Measurements from ENCODE around the gene PPP2R5A. TPM values are rescaled to one million over a fixed set of nuclear protein-coding genes. Genes with fewer than 3 reads are reported as not detected.

Gene PPP2R5A
- 10.1 to 11.6 TPM (median 10.7 TPM) in 3 replicates for total RNA-seq

DNA sequence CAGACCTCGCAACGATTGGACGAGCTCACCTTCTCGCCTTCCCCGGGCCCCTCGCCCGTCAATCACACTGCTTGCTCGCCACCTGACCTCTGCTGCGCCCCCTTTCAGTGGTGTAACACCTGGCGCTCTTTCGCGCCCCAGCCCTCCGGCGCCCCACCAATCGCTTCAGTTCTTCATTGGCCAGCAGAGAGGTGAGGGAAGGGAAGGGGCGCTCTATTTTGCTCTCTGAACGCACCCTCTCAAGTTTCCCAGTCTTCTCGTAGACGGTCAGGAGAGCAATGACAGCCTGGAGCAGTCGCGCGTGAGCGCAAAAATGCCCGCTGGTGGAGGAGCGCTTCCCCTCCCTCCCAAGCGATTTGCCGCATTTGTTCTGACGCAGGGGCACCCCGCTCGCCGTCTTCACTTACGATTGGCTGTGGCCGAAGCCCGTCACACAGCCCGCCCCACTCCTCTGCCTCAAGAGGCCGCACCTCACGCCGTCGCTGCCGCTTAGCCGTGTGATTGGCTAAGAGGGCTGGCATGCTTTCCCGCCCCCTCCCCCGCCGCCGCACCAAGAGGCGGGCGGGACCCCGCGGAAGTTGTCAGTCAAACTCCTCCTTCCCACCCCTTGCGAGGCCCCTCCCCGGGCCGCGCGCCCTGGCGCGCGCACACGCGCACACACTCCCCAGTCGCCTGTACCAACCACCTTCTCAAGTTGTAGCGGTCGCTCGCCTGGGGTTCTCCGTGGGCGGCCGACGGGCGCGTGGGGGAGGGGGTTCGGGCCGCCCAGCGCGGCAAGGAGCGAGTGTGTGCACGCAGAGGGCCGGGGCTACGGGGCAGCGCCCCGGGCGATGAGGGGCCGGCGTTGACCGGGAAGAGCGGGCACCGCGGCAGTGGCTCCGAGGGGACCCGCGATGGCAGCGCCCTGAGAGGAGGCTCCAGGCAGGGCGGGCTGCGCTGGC lies at the start of gene PPP2R5A:
Gene PPP2R5A (plus strand): TSS at position 667 of the 941 bp plus-strand sequence. CDS start 701 bp downstream, outside the sequence.
- TF ChIP-seq, protein P1, sequence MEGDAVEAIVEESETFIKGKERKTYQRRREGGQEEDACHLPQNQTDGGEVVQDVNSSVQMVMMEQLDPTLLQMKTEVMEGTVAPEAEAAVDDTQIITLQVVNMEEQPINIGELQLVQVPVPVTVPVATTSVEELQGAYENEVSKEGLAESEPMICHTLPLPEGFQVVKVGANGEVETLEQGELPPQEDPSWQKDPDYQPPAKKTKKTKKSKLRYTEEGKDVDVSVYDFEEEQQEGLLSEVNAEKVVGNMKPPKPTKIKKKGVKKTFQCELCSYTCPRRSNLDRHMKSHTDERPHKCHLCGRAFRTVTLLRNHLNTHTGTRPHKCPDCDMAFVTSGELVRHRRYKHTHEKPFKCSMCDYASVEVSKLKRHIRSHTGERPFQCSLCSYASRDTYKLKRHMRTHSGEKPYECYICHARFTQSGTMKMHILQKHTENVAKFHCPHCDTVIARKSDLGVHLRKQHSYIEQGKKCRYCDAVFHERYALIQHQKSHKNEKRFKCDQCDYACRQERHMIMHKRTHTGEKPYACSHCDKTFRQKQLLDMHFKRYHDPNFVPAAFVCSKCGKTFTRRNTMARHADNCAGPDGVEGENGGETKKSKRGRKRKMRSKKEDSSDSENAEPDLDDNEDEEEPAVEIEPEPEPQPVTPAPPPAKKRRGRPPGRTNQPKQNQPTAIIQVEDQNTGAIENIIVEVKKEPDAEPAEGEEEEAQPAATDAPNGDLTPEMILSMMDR (IDR thresholded peaks at IDR 0.05; ENCODE audit: unreplicated experiment): no peak
- Mint-ChIP-seq H3K4me3 (peak within 1 kb of the TSS; percentile 88), H3K9me3 (no peaks in the 10 kb centered on the region), H3K36me3 (no peaks in the 10 kb centered on the region), H3K27me3 (ENCODE audit: low read depth) (no peaks in the 10 kb centered on the region), H3K27ac (peak within 1 kb of the TSS; percentile 100), H3K4me1 (peaks cover 18% of the 10 kb centered on the region)
- DNase-seq (ENCODE audit: low spot score in 2 of 2, unreplicated experiment in 2 of 2): peak; percentile 95 to 96

DNA sequence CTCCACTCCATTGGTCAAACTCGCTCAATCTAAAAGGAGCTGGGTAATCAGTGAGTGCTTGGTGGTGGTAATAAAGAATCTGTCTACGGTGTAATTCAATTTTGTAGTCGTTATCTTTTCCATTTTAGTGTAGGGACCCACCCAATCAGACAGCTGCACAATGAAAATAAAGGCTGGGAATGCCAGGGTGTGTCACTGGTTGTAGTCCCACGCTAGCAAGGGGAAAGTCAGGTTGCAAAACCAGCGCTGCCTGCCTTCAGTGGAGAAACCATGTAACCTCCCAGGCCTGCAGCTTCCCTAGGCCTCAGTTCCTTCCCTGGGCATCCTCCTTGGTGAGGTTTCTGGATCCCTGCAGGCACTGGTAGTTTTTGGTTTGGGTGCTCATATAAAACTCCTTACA lies 49.4 kb upstream of the PPP2R5A start:
- H3K36me3 Mint-ChIP-seq: no peaks in the 10 kb centered on the region

DNA sequence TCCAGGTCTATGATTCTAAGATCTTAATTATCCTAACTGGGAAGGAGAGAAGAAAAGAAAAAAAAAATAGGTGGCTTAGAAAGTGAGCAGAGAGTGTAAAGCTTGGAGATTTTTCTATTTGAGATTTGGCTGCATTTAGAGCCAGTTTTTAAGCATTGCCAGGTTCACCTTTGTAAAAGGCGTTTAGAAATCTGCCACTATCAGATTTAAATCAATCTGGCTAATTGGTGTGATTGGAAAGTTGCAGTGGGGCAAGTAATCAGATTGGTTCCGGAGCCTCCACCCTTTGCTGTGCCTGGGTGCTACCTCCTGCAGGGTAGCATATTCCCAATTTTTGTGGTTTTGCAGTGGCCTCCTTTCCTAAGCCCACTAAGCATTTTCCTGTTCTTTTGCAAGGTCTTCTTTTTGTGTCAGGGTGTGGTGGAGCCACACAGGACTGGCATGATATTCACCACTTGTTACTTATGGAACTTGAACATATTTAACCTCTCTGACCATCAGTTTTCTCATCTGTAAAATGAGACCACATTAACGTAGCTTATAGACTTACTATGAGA lies 48.5 kb upstream of the PPP2R5A start:
- TF ChIP-seq, protein P1 (IDR thresholded peaks at IDR 0.05; ENCODE audit: unreplicated experiment): no peak
- H3K36me3 Mint-ChIP-seq: no peaks in the 10 kb centered on the region
- H3K27me3 Mint-ChIP-seq (ENCODE audit: low read depth): no peaks in the 10 kb centered on the region
- H3K9me3 Mint-ChIP-seq: no peaks in the 10 kb centered on the region
- no peak overlapping the region for H3K4me3 Mint-ChIP-seq
- no peaks in the 10 kb centered on the region for H3K4me1 Mint-ChIP-seq
- H3K27ac Mint-ChIP-seq: no peak overlapping the region
- DNase-seq (ENCODE audit: low spot score in 2 of 2, unreplicated experiment in 2 of 2): no peak

More for the DNA sequence above, 49.4 kb upstream of the PPP2R5A start:
- no peaks in the 10 kb centered on the region for H3K9me3 Mint-ChIP-seq
- H3K4me1 Mint-ChIP-seq: no peaks in the 10 kb centered on the region
- H3K27ac Mint-ChIP-seq: no peak overlapping the region
- no peaks in the 10 kb centered on the region for H3K27me3 Mint-ChIP-seq (ENCODE audit: low read depth)
- H3K4me3 Mint-ChIP-seq: no peak overlapping the region
- TF ChIP-seq, protein P1 (IDR thresholded peaks at IDR 0.05; ENCODE audit: unreplicated experiment): no peak
- DNase-seq (ENCODE audit: low spot score in 2 of 2, unreplicated experiment in 2 of 2): no peak

DNA sequence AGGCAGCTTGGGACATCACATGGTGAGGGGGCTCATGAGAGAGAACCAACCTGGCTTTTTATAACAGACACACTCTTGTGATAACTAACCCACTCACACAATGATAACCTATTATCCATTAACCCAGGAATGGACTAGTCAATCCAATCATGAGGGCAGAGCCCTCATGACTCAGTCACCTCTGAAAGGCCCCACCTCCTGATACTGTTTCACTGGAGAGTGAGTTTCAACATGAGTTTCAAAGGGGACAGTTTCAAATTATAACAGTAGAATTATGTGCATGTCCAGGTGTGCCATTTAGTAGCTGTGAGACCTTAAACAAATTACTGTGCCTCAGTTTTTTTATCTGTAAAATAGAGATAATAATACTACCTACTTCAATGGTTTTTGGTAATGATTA lies 47.6 kb upstream of the PPP2R5A start:
- no peaks in the 10 kb centered on the region for H3K4me1 Mint-ChIP-seq
- no peaks in the 10 kb centered on the region for H3K36me3 Mint-ChIP-seq
- no peak overlapping the region for H3K4me3 Mint-ChIP-seq
- no peaks in the 10 kb centered on the region for H3K27me3 Mint-ChIP-seq (ENCODE audit: low read depth)
- TF ChIP-seq, protein P1 (IDR thresholded peaks at IDR 0.05; ENCODE audit: unreplicated experiment): no peak
- H3K9me3 Mint-ChIP-seq: no peaks in the 10 kb centered on the region
- no peak for DNase-seq (ENCODE audit: low spot score in 2 of 2, unreplicated experiment in 2 of 2)
- no peak overlapping the region for H3K27ac Mint-ChIP-seq

DNA sequence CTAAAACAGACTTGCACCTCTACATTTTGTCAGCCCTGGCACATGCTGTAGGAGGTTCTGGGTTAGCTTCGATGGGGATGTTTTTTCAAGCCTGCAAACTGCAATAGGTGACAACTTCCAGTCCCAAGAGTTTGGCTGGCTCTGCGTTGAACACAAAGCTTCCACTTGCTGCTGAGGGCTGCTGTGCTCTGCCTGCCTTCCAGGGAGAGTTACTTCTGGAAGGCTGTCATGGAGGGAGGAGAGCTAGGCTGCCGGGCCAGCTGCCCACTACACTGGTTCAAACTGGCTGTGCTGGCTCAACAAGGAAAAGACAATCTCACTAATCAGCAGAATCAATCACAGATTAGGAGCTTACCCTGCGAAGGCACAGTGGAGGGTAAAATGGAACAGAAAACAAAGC lies 46.7 kb upstream of the PPP2R5A start:
- TF ChIP-seq, protein P1 (IDR thresholded peaks at IDR 0.05; ENCODE audit: unreplicated experiment): no peak
- DNase-seq (ENCODE audit: low spot score in 2 of 2, unreplicated experiment in 2 of 2): no peak
- H3K4me3 Mint-ChIP-seq: no peak overlapping the region
- no peaks in the 10 kb centered on the region for H3K9me3 Mint-ChIP-seq
- no peak overlapping the region for H3K27ac Mint-ChIP-seq
- no peaks in the 10 kb centered on the region for H3K36me3 Mint-ChIP-seq
- no peaks in the 10 kb centered on the region for H3K4me1 Mint-ChIP-seq
- H3K27me3 Mint-ChIP-seq (ENCODE audit: low read depth): no peaks in the 10 kb centered on the region
